CD4-positive, alpha-beta T cell treated with Interleukin-4 for 1 hour (primary cell): ENCODE data around the gene COL13A1.

Experiments used
- DNase-seq, 2 donors: peaks; one replicate each; pipeline ENCODE4 v3.0.0-alpha.2; 2020 to 2022

The COL13A1 gene

GRCh38 chr10:69792341-69792740 lies 9.4 kb upstream of the COL13A1 start:
- DNase-seq: no peak

GRCh38 chr10:69794673-69795072 lies 7.0 kb upstream of the COL13A1 start:
- no peak for DNase-seq

- no peak for DNase-seq
Measured at GRCh38 chr10:69795242-69795934, 6.3 kb upstream of the COL13A1 start.

GRCh38 chr10:69797959-69798358 lies 3.7 kb upstream of the COL13A1 start:
- DNase-seq: no peak

- no peak for DNase-seq
Measured at GRCh38 chr10:69800109-69800508, 1.6 kb upstream of the COL13A1 start.

- no peak for DNase-seq
Measured at GRCh38 chr10:69800665-69801064, 1.0 kb upstream of the COL13A1 start.

GRCh38 chr10:69801094-69801433 lies 642 bp upstream of the COL13A1 start:
- no peak for DNase-seq

GRCh38 chr10:69802424-69803161 lies 887 bp downstream of the COL13A1 start:
- DNase-seq: no peak

- no peak for DNase-seq
Measured at GRCh38 chr10:69803809-69804208, 2.1 kb downstream of the COL13A1 start.

- DNase-seq: no peak
Measured at GRCh38 chr10:69804775-69805174, 3.1 kb downstream of the COL13A1 start.

- no peak for DNase-seq
Measured at GRCh38 chr10:69807122-69807521, 5.4 kb downstream of the COL13A1 start.

- no peak for DNase-seq
Measured at GRCh38 chr10:69807696-69808095, 6.0 kb downstream of the COL13A1 start.

GRCh38 chr10:69809318-69809717 lies 7.6 kb downstream of the COL13A1 start:
- no peak for DNase-seq

GRCh38 chr10:69810097-69810496 lies 8.4 kb downstream of the COL13A1 start:
- DNase-seq: no peak

GRCh38 chr10:69810675-69811397 lies 9.1 kb downstream of the COL13A1 start:
- DNase-seq: no peak

GRCh38 chr10:69813632-69814031 lies 11.9 kb downstream of the COL13A1 start:
- DNase-seq: no peak

GRCh38 chr10:69814251-69814650 lies 12.5 kb downstream of the COL13A1 start:
- no peak for DNase-seq

- DNase-seq: no peak
Measured at GRCh38 chr10:69815104-69815503, 13.4 kb downstream of the COL13A1 start.

- DNase-seq: no peak
Measured at GRCh38 chr10:69816521-69816920, 14.8 kb downstream of the COL13A1 start.

GRCh38 chr10:69817078-69817581 lies 15.4 kb downstream of the COL13A1 start:
- DNase-seq: no peak

GRCh38 chr10:69818676-69819239 lies 17.1 kb downstream of the COL13A1 start:
- DNase-seq: no peak

- DNase-seq: no peak
Measured at GRCh38 chr10:69819716-69820506, 18.2 kb downstream of the COL13A1 start.

- DNase-seq: no peak
Measured at GRCh38 chr10:69820817-69821216, 19.1 kb downstream of the COL13A1 start.
